Stimulated activated CD8-positive, alpha-beta memory T cell treated with anti-CD3 and anti-CD28 coated beads, Interleukin-7, amount 100 ng/mL, for 1 hour (primary cell): ENCODE measurements around the gene FAM181A.
A peak's percentile ranks its signal among the peaks of the same experiment; 100 is the strongest.

ENCODE experiments used
- DNase-seq, 2 donors: peaks; one replicate each; pipeline ENCODE4 v3.0.0-alpha.2; 2020; ENCODE audit warnings: low read depth in 2 of 2

Gene FAM181A

GRCh38 chr14:93962701-93963601 lies 35.8 kb downstream of the FAM181A start:
- peak; percentile 19 to 20 for DNase-seq

DNA sequence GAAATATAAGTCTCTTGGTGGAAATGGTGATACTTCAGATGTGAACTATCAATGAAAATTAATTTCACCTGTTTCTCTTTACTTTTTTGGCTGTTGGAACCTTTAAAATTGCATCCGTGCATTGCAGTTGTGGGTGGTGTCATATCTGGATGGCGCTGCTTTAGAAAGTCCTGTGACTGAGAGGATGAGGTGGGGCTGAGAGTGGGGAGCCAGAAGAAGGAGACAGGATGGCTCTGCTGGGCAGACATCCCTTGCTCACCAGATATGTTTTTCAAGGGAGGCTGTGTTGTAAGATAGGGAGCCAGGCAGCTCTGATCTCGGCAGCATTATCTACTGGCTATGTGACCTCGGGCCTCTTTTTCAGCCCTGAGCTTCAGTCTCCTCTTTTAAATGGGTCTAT lies 36.5 kb downstream of the FAM181A start:
- DNase-seq = no peak

- no peak for DNase-seq
These were observed 37.1 kb downstream of the FAM181A start for GRCh38 chr14:93964281-93964680.

DNA sequence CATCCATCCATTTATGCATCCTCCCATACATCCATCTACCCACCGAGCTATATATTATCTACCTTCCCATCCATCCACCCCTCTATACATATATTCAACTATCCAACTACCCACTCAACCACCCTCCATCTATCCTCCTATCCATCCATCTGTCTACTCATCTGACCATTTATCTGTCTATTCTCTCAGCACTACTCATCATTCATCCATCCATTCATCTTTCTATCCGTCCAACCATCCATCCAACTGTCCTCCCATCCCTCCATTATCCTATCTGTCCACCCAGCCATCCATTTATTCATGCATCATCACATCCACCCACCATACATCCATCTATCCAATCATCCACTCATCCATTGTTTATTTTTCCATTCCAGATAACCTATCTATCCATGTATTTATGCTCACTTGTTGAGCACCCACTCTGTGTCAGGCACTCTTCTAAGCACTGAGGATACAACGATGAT lies 37.7 kb downstream of the FAM181A start:
- no peak for DNase-seq

- DNase-seq = no peak
These were observed 38.2 kb downstream of the FAM181A start for GRCh38 chr14:93965287-93965821.

- DNase-seq = no peak
These were observed 38.9 kb downstream of the FAM181A start for GRCh38 chr14:93965946-93966474.

DNA sequence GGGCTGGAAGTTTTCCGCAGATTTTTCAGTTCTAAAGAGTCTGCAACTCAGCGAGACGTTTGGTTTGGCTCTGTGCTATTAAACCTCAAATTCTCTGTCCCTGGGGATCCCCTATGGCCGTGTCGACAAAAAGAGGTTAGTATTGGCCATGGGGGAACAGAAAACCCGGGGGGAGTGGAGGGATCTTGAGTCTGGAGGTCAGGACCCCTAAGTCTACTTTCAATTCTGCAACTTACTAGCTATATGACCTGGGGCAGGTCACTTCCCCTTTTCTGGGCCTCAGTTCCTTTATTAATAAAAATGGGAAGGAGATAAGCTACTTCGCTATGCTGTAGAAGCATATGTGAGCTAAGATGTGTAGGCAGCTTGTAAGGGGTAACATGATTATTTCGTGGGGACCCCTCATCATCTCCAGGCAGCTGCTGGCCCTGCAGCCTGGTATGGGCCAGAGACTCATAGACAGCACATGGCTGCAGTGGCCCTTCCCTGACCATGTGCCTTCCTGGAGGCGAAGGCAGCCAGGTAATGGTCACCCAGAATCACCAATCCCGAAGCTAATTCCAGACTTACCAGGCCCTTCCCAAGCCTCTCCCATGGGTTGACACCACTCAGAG lies 40.6 kb downstream of the FAM181A start:
- no peak for DNase-seq

- no peak for DNase-seq
These were observed 42.1 kb downstream of the FAM181A start for GRCh38 chr14:93969082-93969828.

GRCh38 chr14:93970585-93970964 lies 43.4 kb downstream of the FAM181A start:
- DNase-seq = peak; percentile 47 to 49

- DNase-seq = no peak
These were observed 44.0 kb downstream of the FAM181A start for GRCh38 chr14:93970965-93971634.

DNA sequence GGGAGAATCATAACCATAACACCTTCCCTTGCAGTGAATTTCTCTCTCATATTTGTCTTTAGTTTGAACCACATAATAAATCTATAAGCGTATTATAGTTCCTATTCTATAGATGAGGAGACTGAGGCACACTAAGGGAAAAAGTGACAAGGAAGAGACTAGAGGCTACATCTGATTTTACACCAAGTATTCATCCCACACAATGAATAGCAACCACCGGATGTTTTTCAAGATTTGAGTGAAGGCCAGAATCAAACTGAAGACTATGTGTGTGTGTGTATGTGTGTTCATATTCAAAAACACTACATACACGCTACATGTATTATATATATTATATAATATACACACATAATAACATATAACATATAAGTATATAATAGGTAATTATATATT lies 44.5 kb downstream of the FAM181A start:
- DNase-seq = no peak

GRCh38 chr14:93972618-93973205 lies 45.6 kb downstream of the FAM181A start:
- no peak for DNase-seq

- no peak for DNase-seq
These were observed 46.5 kb downstream of the FAM181A start for GRCh38 chr14:93973607-93974006.

GRCh38 chr14:93974299-93974698 lies 47.2 kb downstream of the FAM181A start:
- DNase-seq = no peak

GRCh38 chr14:93974833-93975232 lies 47.7 kb downstream of the FAM181A start:
- no peak for DNase-seq

- DNase-seq = no peak
These were observed 48.8 kb downstream of the FAM181A start for GRCh38 chr14:93975791-93976476.

DNA sequence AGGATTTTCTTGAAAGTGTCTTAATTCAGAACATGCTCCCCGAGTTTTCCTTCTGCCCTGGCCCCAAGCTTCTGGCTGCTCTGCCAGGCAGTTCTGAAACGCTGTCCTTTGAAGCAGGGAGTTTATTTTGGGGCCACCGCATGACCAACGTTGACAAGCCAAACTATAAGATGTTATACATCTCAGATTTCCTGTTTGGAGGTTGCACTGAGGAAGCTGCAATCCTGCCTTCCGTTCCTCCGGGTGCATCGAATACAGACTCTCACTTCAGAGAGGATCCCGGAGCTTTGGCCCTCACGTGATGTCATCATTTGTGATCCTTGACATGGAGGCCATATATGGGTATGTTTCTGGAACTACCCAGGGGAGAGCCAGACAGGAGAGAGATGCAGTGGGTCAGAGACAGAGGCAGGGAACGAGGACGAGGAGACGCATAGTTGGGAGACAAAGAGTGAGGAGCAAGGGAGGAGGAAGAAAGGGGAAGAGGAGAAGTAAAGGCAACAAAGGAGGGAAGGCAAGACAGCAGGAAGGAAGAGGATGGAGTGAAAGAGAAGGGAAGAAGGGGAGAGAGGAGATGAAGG lies 49.4 kb downstream of the FAM181A start, which contains the start of gene ASB2:
Gene ASB2 (minus strand): TSS at position 94 of the 581 bp plus-strand sequence. CDS start 12,031 bp downstream, outside the sequence.
- no peak for DNase-seq

DNA sequence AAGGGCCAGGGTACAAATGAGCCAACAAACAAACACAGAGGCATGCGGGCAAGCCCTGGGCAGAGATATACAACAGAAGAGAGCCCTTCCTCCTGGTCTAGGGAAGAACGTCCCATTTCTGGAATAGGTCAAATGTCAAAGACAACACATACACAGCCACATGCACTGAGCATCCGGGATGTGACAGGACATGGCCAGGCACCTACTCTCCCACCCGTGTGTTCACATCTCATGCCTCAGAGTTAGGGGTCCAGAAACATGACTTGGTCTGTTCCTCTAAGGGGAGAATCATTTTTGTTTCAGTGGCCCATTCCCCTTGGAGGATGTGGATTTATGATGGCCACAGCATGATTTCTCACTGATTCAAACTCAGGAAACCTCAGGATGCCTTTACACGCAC lies 50.0 kb downstream of the FAM181A start:
- no peak for DNase-seq

GRCh38 chr14:93977790-93978581 lies 50.8 kb downstream of the FAM181A start:
- peak in 1 of 2 donors; percentile 24 for DNase-seq
